Effector CD8-positive, alpha-beta T cell (primary cell): Measurements from ENCODE around the gene MRPS10.
"Not testable (repeated sequence)": the region's sequence is repeated elsewhere in the genome, so short reads cannot be mapped to it uniquely, and the experiment has no call there.

Experiments
- DNase-seq: peaks from one replicate; lab custom pipeline; 2025; lab: John Stamatoyannopoulos, UW

The MRPS10 gene

GRCh38 chr6:42239333-42239732 is 21.7 kb upstream of the MRPS10 start:
- DNase-seq, result no peak

DNA sequence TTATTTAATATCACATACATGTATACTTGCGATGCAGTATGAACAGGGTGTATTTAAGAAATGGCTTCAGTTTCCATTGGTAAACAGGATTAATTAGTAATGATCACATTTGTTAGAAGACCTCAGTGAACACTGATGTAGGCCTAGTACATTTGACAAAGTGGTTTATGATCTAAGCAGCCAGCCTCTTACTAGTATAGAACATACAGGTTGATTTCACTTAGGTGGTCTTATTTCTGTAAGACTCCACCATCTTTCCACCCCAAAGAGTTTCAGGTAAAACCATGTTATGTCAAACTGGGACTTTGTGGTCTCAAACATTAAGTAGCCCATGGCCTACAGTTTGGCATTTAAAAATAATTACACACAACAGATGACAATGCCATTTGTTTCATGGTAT is 20.2 kb upstream of the MRPS10 start:
- DNase-seq, result no peak

DNA sequence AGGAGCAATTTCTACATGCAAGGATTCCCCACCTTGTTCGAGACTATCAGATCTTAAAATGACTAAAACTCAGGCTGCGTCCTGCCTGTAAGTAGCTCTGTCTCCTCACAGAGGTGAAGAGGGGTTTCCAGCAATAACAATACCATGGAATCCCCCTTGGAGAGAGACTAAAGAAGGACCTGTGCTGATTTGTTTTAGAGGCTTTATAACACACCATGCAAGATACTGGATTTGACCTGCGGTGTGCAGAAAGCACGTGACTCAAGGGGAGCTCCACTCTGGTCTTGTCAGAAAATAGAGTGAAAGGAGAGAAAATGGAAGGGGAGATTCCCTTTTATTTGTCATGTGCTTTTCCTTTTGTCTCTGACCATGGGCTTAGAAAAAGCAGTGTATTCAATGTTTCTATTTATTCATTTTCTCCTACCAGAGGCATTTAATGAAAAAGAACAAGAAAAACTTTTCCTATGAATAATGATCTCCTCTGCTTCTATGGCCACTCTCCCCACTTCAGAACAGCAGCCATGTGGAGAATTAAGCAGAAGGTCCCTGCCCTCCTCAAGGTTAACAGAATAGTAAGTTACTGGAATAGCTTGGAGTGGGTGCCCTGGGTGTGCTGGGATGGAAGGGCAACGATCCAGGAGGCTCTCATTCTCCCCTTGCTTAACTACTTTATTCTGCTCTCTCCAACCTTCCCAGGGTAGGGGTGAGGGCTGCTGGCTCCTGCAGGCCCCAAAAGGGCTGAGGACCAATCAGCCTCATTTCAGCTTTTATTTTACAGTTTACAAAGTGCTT is 19.2 kb upstream of the MRPS10 start:
- DNase-seq, result no peak

GRCh38 chr6:42236030-42236429 is 18.4 kb upstream of the MRPS10 start:
- DNase-seq, result no peak

- DNase-seq, result no peak
Measured at GRCh38 chr6:42232035-42232434, 14.4 kb upstream of the MRPS10 start.

- DNase-seq, result no peak
Measured at GRCh38 chr6:42230345-42231321, 13.0 kb upstream of the MRPS10 start.

- DNase-seq, result no peak
Measured at GRCh38 chr6:42229506-42230119, 12.0 kb upstream of the MRPS10 start.

- DNase-seq, result no peak
Measured at GRCh38 chr6:42228305-42228704, 10.6 kb upstream of the MRPS10 start.

DNA sequence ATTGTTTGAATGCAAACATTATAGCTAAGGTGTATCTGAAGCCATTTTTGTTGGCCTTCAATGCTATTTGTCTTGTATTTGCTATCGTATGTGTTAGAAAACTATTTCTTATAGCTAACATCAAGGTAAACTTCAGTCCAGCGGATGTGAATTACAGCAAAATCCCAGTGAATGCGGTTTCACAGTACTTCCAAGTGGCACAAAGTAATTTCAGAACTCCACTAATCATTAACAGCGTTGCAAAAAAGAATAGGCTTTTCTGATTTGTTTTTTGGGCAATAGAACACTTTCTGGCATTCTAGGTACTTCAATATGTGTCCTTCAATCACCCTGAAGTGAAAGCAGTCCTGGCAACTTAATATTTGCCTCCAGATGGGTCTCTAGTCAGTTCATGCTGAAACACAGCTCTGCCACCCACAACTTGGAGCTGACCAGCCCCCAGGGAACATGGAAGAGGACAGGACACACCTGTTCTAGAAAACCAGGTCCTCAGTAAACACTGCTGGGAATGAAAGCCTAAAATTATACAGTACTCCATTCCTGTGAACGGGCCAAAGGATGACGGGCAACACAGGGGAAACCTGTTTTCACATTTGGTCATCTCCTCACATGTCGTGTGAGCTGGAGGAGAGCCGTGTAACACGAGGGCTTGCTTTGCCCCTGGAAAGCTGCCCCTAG is 9.7 kb upstream of the MRPS10 start:
- DNase-seq, result no peak

- DNase-seq, result no peak
Measured at GRCh38 chr6:42226645-42227143, 9.0 kb upstream of the MRPS10 start.

DNA sequence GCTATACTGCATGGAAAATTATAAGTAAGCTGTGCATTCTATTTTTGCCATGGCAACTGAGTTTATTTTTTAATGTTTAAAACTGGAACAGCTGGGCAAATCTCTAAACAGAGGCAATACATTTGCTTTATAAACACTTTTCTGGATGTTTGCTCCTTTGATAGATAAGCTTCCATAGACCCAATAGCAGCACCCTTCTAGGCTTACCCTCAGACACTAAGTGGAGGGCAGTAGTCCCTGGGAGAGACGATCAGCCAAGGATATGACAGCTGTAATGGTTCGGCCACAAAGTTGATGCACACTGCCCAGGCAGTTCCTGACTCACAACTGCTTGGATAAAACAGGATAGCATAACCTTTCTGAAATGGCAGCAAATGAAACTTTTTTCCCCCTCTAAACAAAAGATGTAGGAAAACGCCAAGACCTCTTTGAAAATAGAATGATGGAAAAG is 8.5 kb upstream of the MRPS10 start:
- DNase-seq, result no peak

GRCh38 chr6:42225419-42225818 is 7.8 kb upstream of the MRPS10 start:
- no peak for DNase-seq

DNA sequence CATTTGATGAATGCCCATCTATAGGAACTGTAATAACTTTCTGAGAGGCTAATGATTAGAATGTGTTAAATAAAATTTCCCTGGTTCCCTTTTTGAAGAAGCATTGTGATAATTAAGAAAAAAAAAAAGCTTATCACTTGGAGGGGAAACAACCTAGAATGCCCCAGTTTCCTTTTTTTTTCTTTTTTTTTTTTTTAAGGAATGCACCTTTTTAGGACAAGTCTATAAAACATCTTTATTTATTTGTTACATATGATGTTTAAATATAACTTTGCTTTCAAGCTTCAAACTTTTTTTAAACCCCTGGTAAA is 7.3 kb upstream of the MRPS10 start:
- DNase-seq, result no peak

- no peak for DNase-seq
Measured at GRCh38 chr6:42224222-42225028, 6.8 kb upstream of the MRPS10 start.

GRCh38 chr6:42222448-42222847 is 4.8 kb upstream of the MRPS10 start:
- DNase-seq, result no peak

- DNase-seq, result no peak
Measured at GRCh38 chr6:42221546-42221945, 3.9 kb upstream of the MRPS10 start.

DNA sequence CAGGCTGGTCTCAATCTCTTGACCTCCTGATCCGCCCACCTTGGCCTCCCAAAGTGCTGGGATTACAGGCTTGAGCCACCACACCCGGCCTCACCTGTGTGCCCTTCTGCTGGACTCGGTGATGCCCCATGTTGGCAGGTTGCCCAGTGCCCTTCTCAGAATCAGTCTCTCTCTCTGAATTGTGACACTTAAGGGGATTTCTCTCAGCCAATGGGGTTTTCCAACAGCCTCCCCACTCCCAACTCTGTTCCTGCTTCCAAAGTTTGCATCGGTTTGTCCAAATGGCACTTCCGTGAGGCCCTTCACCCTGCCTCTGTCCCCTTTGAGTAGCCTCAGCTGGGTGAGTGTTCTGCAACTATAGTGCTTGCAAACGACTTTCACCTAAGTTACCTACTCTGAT is 3.1 kb upstream of the MRPS10 start:
- DNase-seq, result no peak

GRCh38 chr6:42217157-42217518 is 523 bp downstream of the MRPS10 start:
- no peak for DNase-seq

- not testable (repeated sequence) for DNase-seq
Measured at GRCh38 chr6:42216495-42216894, 1.2 kb downstream of the MRPS10 start.

- DNase-seq, result no peak
Measured at GRCh38 chr6:42212442-42212841, 5.2 kb downstream of the MRPS10 start.

GRCh38 chr6:42211726-42212125 is 5.9 kb downstream of the MRPS10 start:
- no peak for DNase-seq
